Endothelial cell of umbilical vein (primary cell): ENCODE measurements around the gene COL26A1. TPM values are rescaled to one million over a fixed set of nuclear protein-coding genes. Genes with fewer than 3 reads are reported as not detected.

Source experiments
- BruUV-seq: library from RNA; stranded (reverse); fragments of 400-500 nt; replicated peaks from 2 replicates; lab custom pipeline; 2021; lab: Mats Ljungman, UMichigan
- CTCF ChIA-PET: fragments of 300-600, 350-600 bp; sonication (Branson Sonifier 250); formaldehyde crosslinking; loops from one replicate; lab custom pipeline; 2021; ENCODE audit warnings: antibody characterized with exemption, inconsistent platforms; lab: Charles Lee
- POLR2A ChIA-PET: fragments of 300-600, 350-600 bp; sonication (Branson Sonifier 250); formaldehyde crosslinking; loops from one replicate; lab custom pipeline; 2021; ENCODE audit warnings: antibody characterized with exemption, inconsistent platforms; lab: Charles Lee
- DNase-seq: peaks from one replicate; pipeline ENCODE4 v3.0.0-alpha.2; 2011; ENCODE audit warnings: low read depth, low spot score
- FAIRE-seq: peaks from 2 replicates; lab custom pipeline; 2011; peaks lifted over from hg19 to GRCh38; lab: Jason Lieb, UNC
- H2AFZ ChIP-seq: 2 replicates; pipeline ENCODE4 v1.6.0; 2012; ENCODE audit warnings: low read depth, low read length, control low read depth, inconsistent platforms
- H3K27ac ChIP-seq: 2 replicates; pipeline ENCODE4 v1.5.1; 2011; ENCODE audit warnings: low read depth, mild to moderate bottlenecking, control low read depth, low read length, moderate library complexity; ENCODE audit not compliant: insufficient read depth
- H3K27me3 ChIP-seq, 2 experiments: 2 replicates each; pipeline versions ENCODE4 v1.6.0 to v1.6.1; 2011; ENCODE audit warnings: low read length in 2 of 2, mixed read lengths in 1 of 2; ENCODE audit not compliant: control insufficient read depth in 2 of 2, insufficient read depth in 2 of 2
- H3K36me3 ChIP-seq, 2 experiments: 2 replicates in 1 of 2; 3 replicates in 1 of 2; pipeline ENCODE4 v1.5.1; 2011; ENCODE audit warnings: low read length in 2 of 2, mild to moderate bottlenecking in 1 of 2, moderate library complexity in 1 of 2; ENCODE audit not compliant: control insufficient read depth in 2 of 2, insufficient read depth in 2 of 2; ENCODE audit errors: extremely low read depth in 1 of 2
- H3K4me1 ChIP-seq: 3 replicates; pipeline ENCODE4 v1.5.1; 2011; ENCODE audit warnings: mild to moderate bottlenecking, low read length; ENCODE audit not compliant: control insufficient read depth, insufficient read depth; ENCODE audit errors: extremely low read depth
- H3K4me2 ChIP-seq: 2 replicates; pipeline ENCODE4 v1.6.1; 2011; ENCODE audit warnings: low read length, control low read depth, mixed read lengths; ENCODE audit not compliant: insufficient read depth
- H3K4me3 ChIP-seq, 3 experiments: fragments of 200-600 bp in 1 of 3; sonication (generic), shearing (Covaris generic) in 1 of 3; replicated peaks in 1 of 3; 2 replicates each; pipeline ENCODE4 v1.5.1; 2011 to 2016; ENCODE audit warnings: control low read depth in 3 of 3, low read length in 3 of 3, mild to moderate bottlenecking in 2 of 3, inconsistent platforms in 1 of 3, low read depth in 1 of 3, moderate library complexity in 1 of 3; ENCODE audit not compliant: insufficient read depth in 1 of 3
- H3K79me2 ChIP-seq: 2 replicates; pipeline ENCODE4 v1.6.0; 2012; ENCODE audit warnings: low read length, inconsistent platforms; ENCODE audit not compliant: control insufficient read depth, insufficient read depth
- H3K9ac ChIP-seq: replicated peaks from 2 replicates; pipeline ENCODE3; 2011; ENCODE audit warnings: low read length, control low read depth; ENCODE audit not compliant: insufficient read depth; ENCODE audit errors: extremely low read depth
- H3K9me1 ChIP-seq: replicated peaks from 3 replicates; pipeline ENCODE4 v1.6.0; 2011; ENCODE audit warnings: mild to moderate bottlenecking, low read length; ENCODE audit not compliant: control insufficient read depth, insufficient read depth; ENCODE audit errors: extremely low read depth
- H3K9me3 ChIP-seq: replicated peaks from 2 replicates; pipeline ENCODE4 v1.5.1; 2012; ENCODE audit warnings: low read length, inconsistent platforms; ENCODE audit not compliant: control insufficient read depth, insufficient read depth
- H4K20me1 ChIP-seq: replicated peaks from 2 replicates; pipeline ENCODE3; 2011; ENCODE audit warnings: mild to moderate bottlenecking, low read length; ENCODE audit not compliant: control insufficient read depth, insufficient read depth; ENCODE audit errors: extremely low read depth
- CTCF ChIP-seq, 2 donors: IDR thresholded peaks; 1 replicate in 1 of 2; 2 replicates in 1 of 2; pipeline ENCODE4 v1.5.1; 2011; ENCODE audit warnings: low read length in 2 of 2, mild to moderate bottlenecking in 2 of 2, moderate library complexity in 2 of 2, control low read depth in 1 of 2, inconsistent platforms in 1 of 2, low read depth in 1 of 2; ENCODE audit not compliant: insufficient read depth in 1 of 2; ENCODE audit errors: extremely low read depth in 1 of 2
- EZH2 ChIP-seq: IDR thresholded peaks from 2 replicates; pipeline ENCODE4 v1.6.1; 2012; ENCODE audit warnings: borderline replicate concordance, low read depth, mild to moderate bottlenecking, moderate library complexity, low read length, inconsistent platforms; ENCODE audit not compliant: severe bottlenecking
- FOS ChIP-seq: IDR thresholded peaks from 2 replicates; pipeline ENCODE4 v1.6.1; 2011; ENCODE audit warnings: mild to moderate bottlenecking, low read length, moderate library complexity, borderline replicate concordance; ENCODE audit not compliant: insufficient read depth
- GATA2 ChIP-seq: IDR thresholded peaks from 2 replicates; pipeline ENCODE4 v1.7.0; 2011; ENCODE audit warnings: low read depth, mild to moderate bottlenecking, moderate library complexity, mixed read lengths, low read length; ENCODE audit not compliant: insufficient read length, insufficient read depth
- JUN ChIP-seq: IDR thresholded peaks from 2 replicates; pipeline ENCODE4 v1.6.1; 2011; ENCODE audit warnings: borderline replicate concordance, low read depth; ENCODE audit not compliant: insufficient read length, insufficient read depth
- MYC ChIP-seq: IDR thresholded peaks from one replicate; pipeline ENCODE4 v1.6.1; 2011; ENCODE audit warnings: mild to moderate bottlenecking, low read depth, low read length
- POLR2A ChIP-seq: IDR thresholded peaks from 2 replicates; pipeline ENCODE4 v1.6.1; 2012; ENCODE audit warnings: low read depth, mild to moderate bottlenecking, control low read depth, low read length
- POLR2AphosphoS5 ChIP-seq: IDR thresholded peaks from 2 replicates; pipeline ENCODE4 v1.6.1; 2012; ENCODE audit warnings: low read depth, mild to moderate bottlenecking, control low read depth, low read length, moderate library complexity; ENCODE audit not compliant: insufficient read depth
- dilution Hi-C: fragments of 300-500 bp; cut with MboI; formaldehyde crosslinking; loops from one replicate; pipeline ENCODE4 v1.15.0; 2019; ENCODE audit warnings: low sequenced_read_pairs; ENCODE audit not compliant: extremely low pct_ligation_motif_present
- intact Hi-C: fragments of 100-400 bp; cut with micrococcal nuclease; formaldehyde crosslinking; loops from one replicate; pipeline ENCODE4 v1.10.0; 2022
- polyA plus RNA-seq, 4 experiments: library from polyadenylated mRNA; depleted of rRNA in 3 of 4; stranded (reverse) in 3 of 4; unstranded in 1 of 4; fragments of >200 nt; gene quantifications; 2 replicates each; pipeline versions ENCODE4 v1.2.1 to v1.2.3, GENCODE V29; 2011 to 2012; ENCODE audit warnings: missing spikeins in 1 of 4
- total RNA-seq: library from RNA; stranded (reverse); gene quantifications from 2 replicates; pipeline ENCODE4 v1.2.3, GENCODE V29; 2021
- TF ChIP-seq, protein P1 (sequence below): IDR thresholded peaks from 2 replicates; pipeline ENCODE4 v1.6.1; 2011; ENCODE audit not compliant: insufficient read depth, insufficient read length

Gene COL26A1
- total and polyA plus RNA-seq, 2 donors (not counting 3 experiments of a cell fraction or from before 2014, with no cell fraction given): not detected

DNA sequence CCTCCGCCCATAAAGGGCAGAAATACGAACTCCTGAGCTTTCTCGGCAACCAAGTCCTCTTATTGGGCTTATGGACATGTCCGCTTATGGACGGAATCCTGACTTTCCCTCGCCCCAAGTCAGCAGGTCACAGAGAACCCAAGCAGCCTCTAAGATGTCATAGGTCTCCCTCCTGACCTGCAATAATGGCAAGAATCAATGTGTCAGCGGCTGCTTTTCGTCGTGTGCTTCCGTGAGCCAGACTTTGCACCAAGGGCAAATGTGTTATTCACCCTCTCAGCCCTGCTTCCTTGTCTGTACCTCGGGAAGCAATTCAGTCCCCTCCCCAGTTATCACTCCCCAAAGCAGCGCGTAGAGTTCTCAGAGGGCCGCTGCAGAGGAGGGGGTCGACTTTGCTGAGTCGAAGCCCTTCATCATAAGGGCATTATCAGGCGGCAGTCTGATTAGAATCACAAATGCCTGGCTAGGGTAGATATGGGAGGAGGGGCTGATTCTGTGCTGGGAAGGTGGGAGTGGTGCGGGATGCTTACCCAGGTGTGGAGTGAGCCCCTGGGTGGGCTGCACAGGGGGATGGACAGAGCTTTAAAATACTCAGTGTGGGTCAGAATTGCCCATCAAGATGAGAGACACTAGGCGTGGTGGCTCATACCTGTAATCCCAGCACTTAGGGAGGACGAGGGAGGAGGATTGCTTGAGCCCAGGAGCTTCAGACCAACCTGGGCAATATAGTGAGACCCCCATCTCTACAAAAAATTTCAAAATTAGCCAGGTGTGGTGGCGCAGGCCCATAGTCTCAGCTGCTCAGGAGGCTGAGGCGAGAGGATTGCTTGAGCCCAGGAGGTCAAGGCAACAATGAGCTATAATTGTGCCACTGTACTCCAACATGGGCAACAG lies 36.0 kb downstream of the COL26A1 start:
- H3K4me2 ChIP-seq: no peak overlapping the region
- no peaks in the 10 kb centered on the region for H4K20me1 ChIP-seq
- H3K4me1 ChIP-seq: peaks cover 3% of the 10 kb centered on the region
- H3K79me2 ChIP-seq: no peaks in the 10 kb centered on the region
- ChIA-PET POLR2A (no interaction called here), CTCF (interaction anchor here (1.1 to 1.8 kb wide), 2 partner anchors 13 to 453 kb away, joined by 3 to 4 read pairs; no protein-coding TSS in a partner anchor)
- DNase-seq (no peak), FAIRE-seq (no peak)
- no peak overlapping the region for H2AFZ ChIP-seq
- dilution Hi-C loops (no loop called here), intact Hi-C loops (no loop called here)
- TF ChIP-seq GATA2 (no peak), EZH2 (no peak), MYC (no peak), POLR2AphosphoS5 (no peak), JUN (no peak), FOS (no peak), CTCF (IDR thresholded peaks at IDR 0.05; ENCODE audit: extremely low read depth in 1 of 2, insufficient read depth in 1 of 2, low read depth in 1 of 2, low read length in 2 of 2) (no peak), POLR2A (no peak)
- TF ChIP-seq, protein P1, sequence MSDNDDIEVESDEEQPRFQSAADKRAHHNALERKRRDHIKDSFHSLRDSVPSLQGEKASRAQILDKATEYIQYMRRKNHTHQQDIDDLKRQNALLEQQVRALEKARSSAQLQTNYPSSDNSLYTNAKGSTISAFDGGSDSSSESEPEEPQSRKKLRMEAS: no peak
- no peak overlapping the region for H3K9ac ChIP-seq
- no peak overlapping the region for H3K4me3 ChIP-seq
- no peaks in the 10 kb centered on the region for H3K9me3 ChIP-seq
- BruUV-seq: no TSS peak
- H3K36me3 ChIP-seq: no peaks in the 10 kb centered on the region
- peaks cover 8 to 11% of the 10 kb centered on the region in 2 experiments for H3K27me3 ChIP-seq
- H3K27ac ChIP-seq: no peak overlapping the region
- no peaks in the 10 kb centered on the region for H3K9me1 ChIP-seq
